HFF-Myc (cell line): ENCODE results near the gene SRGN.

ENCODE experiments used
- DNase-seq: peaks from one replicate; pipeline ENCODE4 v3.0.0-alpha.2; 2011; ENCODE audit warnings: low read depth; ENCODE audit errors: extremely low read depth
- H3K4me3 ChIP-seq: replicated peaks from 2 replicates; pipeline ENCODE4 v1.5.1; 2011; ENCODE audit warnings: low read depth, mild to moderate bottlenecking, control low read depth, low read length
- CTCF ChIP-seq: IDR thresholded peaks from 2 replicates; pipeline ENCODE4 v1.5.1; 2012; ENCODE audit warnings: mild to moderate bottlenecking, low read depth, low read length, control low read depth; ENCODE audit errors: missing control alignments

Gene SRGN

GRCh38 chr10:69052736-69053135, 35.2 kb upstream of the SRGN start:
- no peak for TF ChIP-seq CTCF
- H3K4me3 ChIP-seq = no peak overlapping the region
- DNase-seq = no peak

- no peak for TF ChIP-seq CTCF
- DNase-seq = no peak
- H3K4me3 ChIP-seq = no peak overlapping the region
These were observed 32.7 kb upstream of the SRGN start for GRCh38 chr10:69055241-69055640.

GRCh38 chr10:69056129-69056528, 31.8 kb upstream of the SRGN start:
- H3K4me3 ChIP-seq = no peak overlapping the region
- no peak for DNase-seq
- TF ChIP-seq CTCF = no peak

GRCh38 chr10:69056536-69057260, 31.2 kb upstream of the SRGN start:
- no peak overlapping the region for H3K4me3 ChIP-seq
- TF ChIP-seq CTCF = no peak

GRCh38 chr10:69057261-69057950, 30.5 kb upstream of the SRGN start:
- no peak overlapping the region for H3K4me3 ChIP-seq

More at GRCh38 chr10:69056536-69057260, 31.2 kb upstream of the SRGN start:
- no peak for DNase-seq

GRCh38 chr10:69057951-69058297, 30.0 kb upstream of the SRGN start:
- no peak overlapping the region for H3K4me3 ChIP-seq
- DNase-seq = no peak
- TF ChIP-seq CTCF = no peak

More at GRCh38 chr10:69057261-69057950, 30.5 kb upstream of the SRGN start:
- no peak for TF ChIP-seq CTCF
- DNase-seq = no peak
